Suprapubic skin (tissue), 4 donors: ENCODE measurements around the gene LINS1.

Source experiments
- EP300 ChIP-seq: sonication (generic); formaldehyde crosslinking; IDR thresholded peaks from one replicate; pipeline ENCODE4 v1.6.1; 2017; ENCODE audit warnings: antibody characterized with exemption
- POLR2A ChIP-seq, 2 donors: fragments of 450-650 bp; IDR thresholded peaks; one replicate each; pipeline ENCODE4 v1.6.1; 2017; ENCODE audit warnings: antibody characterized with exemption in 2 of 2, mild to moderate bottlenecking in 2 of 2, moderate library complexity in 2 of 2
- POLR2AphosphoS5 ChIP-seq, 3 donors: sonication (generic); formaldehyde crosslinking; IDR thresholded peaks; one replicate each; pipeline ENCODE4 v1.6.1; 2017; ENCODE audit warnings: antibody characterized with exemption in 3 of 3
- TF ChIP-seq, protein P1 (sequence below), 2 donors: fragments of 200-600 bp in 1 of 2; fragments of 450-650 bp in 1 of 2; sonication (generic) in 1 of 2; IDR thresholded peaks; one replicate each; pipeline ENCODE4 v1.5.1; 2016 to 2019; ENCODE audit warnings: antibody characterized with exemption in 2 of 2, mild to moderate bottlenecking in 1 of 2, moderate library complexity in 1 of 2

DNA sequence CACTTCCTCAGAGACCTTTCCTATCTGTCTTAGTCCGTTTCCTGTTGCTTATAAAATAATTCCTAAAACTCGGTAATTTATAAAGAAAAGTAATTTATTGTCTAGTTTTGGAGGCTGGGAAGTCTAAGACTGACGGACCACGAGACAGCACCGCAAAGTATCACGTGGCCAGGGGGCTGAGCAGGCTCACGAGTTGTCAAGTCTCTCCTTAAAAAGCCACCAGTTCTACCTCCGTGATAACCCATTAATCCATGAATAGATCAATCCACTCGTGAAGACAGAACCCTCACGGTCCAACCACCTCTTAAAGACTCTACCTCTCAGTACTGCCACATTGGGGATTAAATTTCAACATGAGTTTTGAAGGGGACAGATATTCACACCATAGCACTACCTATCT, 821 bp downstream of the LINS1 start:
- TF ChIP-seq, protein P1, sequence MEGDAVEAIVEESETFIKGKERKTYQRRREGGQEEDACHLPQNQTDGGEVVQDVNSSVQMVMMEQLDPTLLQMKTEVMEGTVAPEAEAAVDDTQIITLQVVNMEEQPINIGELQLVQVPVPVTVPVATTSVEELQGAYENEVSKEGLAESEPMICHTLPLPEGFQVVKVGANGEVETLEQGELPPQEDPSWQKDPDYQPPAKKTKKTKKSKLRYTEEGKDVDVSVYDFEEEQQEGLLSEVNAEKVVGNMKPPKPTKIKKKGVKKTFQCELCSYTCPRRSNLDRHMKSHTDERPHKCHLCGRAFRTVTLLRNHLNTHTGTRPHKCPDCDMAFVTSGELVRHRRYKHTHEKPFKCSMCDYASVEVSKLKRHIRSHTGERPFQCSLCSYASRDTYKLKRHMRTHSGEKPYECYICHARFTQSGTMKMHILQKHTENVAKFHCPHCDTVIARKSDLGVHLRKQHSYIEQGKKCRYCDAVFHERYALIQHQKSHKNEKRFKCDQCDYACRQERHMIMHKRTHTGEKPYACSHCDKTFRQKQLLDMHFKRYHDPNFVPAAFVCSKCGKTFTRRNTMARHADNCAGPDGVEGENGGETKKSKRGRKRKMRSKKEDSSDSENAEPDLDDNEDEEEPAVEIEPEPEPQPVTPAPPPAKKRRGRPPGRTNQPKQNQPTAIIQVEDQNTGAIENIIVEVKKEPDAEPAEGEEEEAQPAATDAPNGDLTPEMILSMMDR (IDR thresholded peaks at IDR 0.05): no peak
- no peak for TF ChIP-seq POLR2A (IDR thresholded peaks at IDR 0.05)
- TF ChIP-seq POLR2AphosphoS5 (IDR thresholded peaks at IDR 0.05): no peak
- no peak for TF ChIP-seq EP300
